ENCODE data around the gene ARHGAP15.

DNA sequence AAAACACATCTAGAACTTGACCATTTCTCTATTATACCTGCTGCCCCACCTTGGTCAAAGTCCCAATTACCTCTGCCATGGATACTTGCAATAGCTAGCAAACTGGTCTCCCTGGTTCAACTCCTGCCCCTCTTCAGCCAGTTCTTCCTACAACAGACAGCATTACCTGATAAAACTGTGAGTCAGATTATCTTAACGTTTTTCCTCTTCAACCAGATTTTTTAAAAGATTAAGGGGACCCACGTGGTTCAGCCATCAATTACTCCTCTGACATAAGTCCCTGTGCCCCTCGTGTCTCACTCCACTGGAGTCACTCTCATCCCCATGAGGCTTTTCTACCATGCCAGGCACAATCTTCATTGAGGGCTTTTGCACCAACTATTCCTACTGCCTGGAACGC is 5.3 kb upstream of the ARHGAP15 start:
- TF ChIP-seq, protein P1, sequence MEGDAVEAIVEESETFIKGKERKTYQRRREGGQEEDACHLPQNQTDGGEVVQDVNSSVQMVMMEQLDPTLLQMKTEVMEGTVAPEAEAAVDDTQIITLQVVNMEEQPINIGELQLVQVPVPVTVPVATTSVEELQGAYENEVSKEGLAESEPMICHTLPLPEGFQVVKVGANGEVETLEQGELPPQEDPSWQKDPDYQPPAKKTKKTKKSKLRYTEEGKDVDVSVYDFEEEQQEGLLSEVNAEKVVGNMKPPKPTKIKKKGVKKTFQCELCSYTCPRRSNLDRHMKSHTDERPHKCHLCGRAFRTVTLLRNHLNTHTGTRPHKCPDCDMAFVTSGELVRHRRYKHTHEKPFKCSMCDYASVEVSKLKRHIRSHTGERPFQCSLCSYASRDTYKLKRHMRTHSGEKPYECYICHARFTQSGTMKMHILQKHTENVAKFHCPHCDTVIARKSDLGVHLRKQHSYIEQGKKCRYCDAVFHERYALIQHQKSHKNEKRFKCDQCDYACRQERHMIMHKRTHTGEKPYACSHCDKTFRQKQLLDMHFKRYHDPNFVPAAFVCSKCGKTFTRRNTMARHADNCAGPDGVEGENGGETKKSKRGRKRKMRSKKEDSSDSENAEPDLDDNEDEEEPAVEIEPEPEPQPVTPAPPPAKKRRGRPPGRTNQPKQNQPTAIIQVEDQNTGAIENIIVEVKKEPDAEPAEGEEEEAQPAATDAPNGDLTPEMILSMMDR (IDR thresholded peaks at IDR 0.05): no peak
- TF ChIP-seq POLR2AphosphoS5 (IDR thresholded peaks at IDR 0.05) (no peak), POLR2A (IDR thresholded peaks at IDR 0.05) (no peak), EP300 (IDR thresholded peaks at IDR 0.05) (no peak)

Measured in gastroesophageal sphincter (tissue), 3 donors.